Erythroblast (primary cell): ENCODE measurements around the gene SPACA6.

Experiments used
- GATA1 ChIP-seq: IDR thresholded peaks from 2 replicates; pipeline ENCODE4 v1.6.1; 2011; ENCODE audit warnings: low read depth, mild to moderate bottlenecking, control low read depth, low read length, moderate library complexity
- POLR2A ChIP-seq: IDR thresholded peaks from 2 replicates; pipeline ENCODE4 v1.6.1; 2011; ENCODE audit warnings: mild to moderate bottlenecking, low read length

DNA sequence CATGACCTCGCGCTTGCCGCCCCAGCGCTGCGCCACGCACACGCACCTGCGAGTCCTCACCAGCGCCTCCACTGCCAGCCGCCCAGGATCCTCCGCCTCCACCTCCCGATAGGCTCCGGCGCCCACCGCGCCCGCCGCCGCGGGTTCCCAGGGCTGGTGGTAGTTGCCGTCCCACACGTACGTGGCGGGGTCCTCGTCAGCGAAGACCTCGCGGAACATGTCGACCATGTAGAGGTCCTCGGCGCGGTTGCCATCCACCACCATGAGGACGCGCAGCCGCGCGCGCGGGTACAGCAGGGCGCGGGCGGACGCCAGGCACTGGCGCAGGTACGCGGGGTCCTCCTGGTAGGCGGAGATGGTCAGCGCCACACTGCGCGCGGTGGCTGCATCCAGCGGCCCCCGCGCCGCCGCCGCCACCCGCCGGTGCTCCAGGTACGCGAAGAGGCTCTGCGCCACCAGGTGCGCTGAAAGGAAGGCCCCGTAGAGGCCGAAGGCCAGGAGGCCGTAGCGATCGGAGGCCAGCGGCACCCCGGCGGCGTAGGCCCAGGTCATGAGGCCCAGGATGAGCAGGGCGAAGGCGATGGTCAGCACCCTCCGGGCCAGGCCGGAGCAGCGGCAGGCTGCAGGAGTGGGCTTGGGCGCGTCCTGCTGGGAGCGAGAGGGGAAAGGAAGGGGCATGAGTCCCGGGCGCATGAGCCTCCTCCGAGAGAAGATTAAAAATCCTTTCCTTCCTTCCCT lies 26.3 kb downstream of the SPACA6 start:
- TF ChIP-seq POLR2A (no peak), GATA1 (no peak)
